IPS DF 6.9 (cell line): ENCODE data around the gene ATPAF2.

Source experiments
- DNase-seq: peaks from one replicate; pipeline ENCODE4 v3.0.0-alpha.2; 2013; ENCODE audit warnings: low read depth, low spot score
- H3K27ac ChIP-seq: one replicate; pipeline ENCODE4 v1.5.1; 2013; ENCODE audit warnings: low read length, control low read depth
- H3K27me3 ChIP-seq: 2 replicates; pipeline ENCODE4 v1.6.1; 2013; ENCODE audit warnings: mild to moderate bottlenecking, low read length; ENCODE audit not compliant: control insufficient read depth, insufficient read depth
- H3K36me3 ChIP-seq: 2 replicates; pipeline ENCODE4 v1.6.1; 2013; ENCODE audit warnings: low read length; ENCODE audit not compliant: control insufficient read depth, insufficient read depth
- H3K4me1 ChIP-seq: 2 replicates; pipeline ENCODE4 v1.6.1; 2013; ENCODE audit warnings: low read length; ENCODE audit not compliant: control insufficient read depth, insufficient read depth
- H3K4me3 ChIP-seq: 2 replicates; pipeline ENCODE4 v1.5.1; 2013; ENCODE audit warnings: mild to moderate bottlenecking, low read length
- H3K9me3 ChIP-seq: 2 replicates; pipeline ENCODE4 v1.6.1; 2013; ENCODE audit warnings: low read length, inconsistent platforms; ENCODE audit not compliant: control insufficient read depth, insufficient read depth
- WGBS: extraction: QIAGEN DNeasy Blood & Tissue Kit; methylation state at CpG from one replicate; pipeline ENCODE4 v1.1.7; 2013; ENCODE audit warnings: mixed read lengths, missing lambda C conversion rate; ENCODE audit not compliant: insufficient read length, insufficient coverage; 5-methylcytosine and 5-hydroxymethylcytosine counted together

Gene ATPAF2

GRCh38 chr17:18065546-18065945 is 26.6 kb upstream of the ATPAF2 start:
- DNase-seq = no peak
- peaks cover 5% of the 10 kb centered on the region; the same call in 1 of the 2 replicates for H3K36me3 ChIP-seq
- no CpG with 5 or more reads among the region's 11 CpGs for WGBS

GRCh38 chr17:18064053-18064452 is 25.1 kb upstream of the ATPAF2 start:
- peaks cover 5% of the 10 kb centered on the region; the same call in 1 of the 2 replicates for H3K36me3 ChIP-seq
- DNase-seq = no peak
- no peak overlapping the region for H3K27ac ChIP-seq
- no peaks in the 10 kb centered on the region for H3K9me3 ChIP-seq
- H3K27me3 ChIP-seq = no peaks in the 10 kb centered on the region
- H3K4me1 ChIP-seq = no peaks in the 10 kb centered on the region
- no peak overlapping the region for H3K4me3 ChIP-seq
- no CpG with 5 or more reads among the region's 2 CpGs for WGBS

More at GRCh38 chr17:18065546-18065945, 26.6 kb upstream of the ATPAF2 start:
- no peaks in the 10 kb centered on the region for H3K9me3 ChIP-seq
- H3K27me3 ChIP-seq = no peaks in the 10 kb centered on the region
- no peak overlapping the region for H3K4me3 ChIP-seq
- H3K27ac ChIP-seq = no peak overlapping the region
- H3K4me1 ChIP-seq = no peaks in the 10 kb centered on the region

- H3K27ac ChIP-seq = no peak overlapping the region
Observed at GRCh38 chr17:18059283-18059682, 20.3 kb upstream of the ATPAF2 start.

GRCh38 chr17:18056214-18056613 is 17.2 kb upstream of the ATPAF2 start:
- no peaks in the 10 kb centered on the region for H3K27me3 ChIP-seq
- no peak overlapping the region for H3K4me3 ChIP-seq
- no peak overlapping the region for H3K27ac ChIP-seq
- DNase-seq = no peak
- WGBS = no CpG with 5 or more reads among the region's 3 CpGs
- H3K36me3 ChIP-seq = peaks cover 5% of the 10 kb centered on the region; the same call in 1 of the 2 replicates
- H3K9me3 ChIP-seq = no peaks in the 10 kb centered on the region
- H3K4me1 ChIP-seq = no peaks in the 10 kb centered on the region

More at GRCh38 chr17:18059283-18059682, 20.3 kb upstream of the ATPAF2 start:
- Histone ChIP-seq H3K4me3 (no peak overlapping the region), H3K27me3 (no peaks in the 10 kb centered on the region), H3K9me3 (no peaks in the 10 kb centered on the region), H3K4me1 (no peaks in the 10 kb centered on the region), H3K36me3 (peaks cover 8% of the 10 kb centered on the region; the same call in 1 of the 2 replicates)
- WGBS = no CpG with 5 or more reads among the region's 5 CpGs
- no peak for DNase-seq

GRCh38 chr17:18055597-18055996 is 16.6 kb upstream of the ATPAF2 start:
- no peak for DNase-seq
- Histone ChIP-seq H3K4me3 (no peak overlapping the region), H3K36me3 (peaks cover 5% of the 10 kb centered on the region; the same call in 1 of the 2 replicates), H3K27me3 (no peaks in the 10 kb centered on the region), H3K9me3 (no peaks in the 10 kb centered on the region), H3K4me1 (no peaks in the 10 kb centered on the region), H3K27ac (no peak overlapping the region)
- WGBS = no CpG with 5 or more reads among the region's 6 CpGs

GRCh38 chr17:18045691-18046350 is 6.9 kb upstream of the ATPAF2 start:
- WGBS = no CpG with 5 or more reads among the region's 3 CpGs
- no peaks in the 10 kb centered on the region for H3K27me3 ChIP-seq
- no peak overlapping the region for H3K4me3 ChIP-seq
- no peaks in the 10 kb centered on the region for H3K9me3 ChIP-seq
- H3K4me1 ChIP-seq = no peaks in the 10 kb centered on the region
- no peaks in the 10 kb centered on the region for H3K36me3 ChIP-seq
- H3K27ac ChIP-seq = no peak overlapping the region
- no peak for DNase-seq

- Histone ChIP-seq H3K27me3 (no peaks in the 10 kb centered on the region), H3K36me3 (no peaks in the 10 kb centered on the region; the same call in 1 of the 2 replicates), H3K4me3 (no peak overlapping the region), H3K4me1 (peaks cover 2% of the 10 kb centered on the region; the same call in 1 of the 2 replicates), H3K27ac (no peak overlapping the region), H3K9me3 (no peaks in the 10 kb centered on the region)
- no peak for DNase-seq
- WGBS = no CpG with 5 or more reads among the region's 3 CpGs
Observed at GRCh38 chr17:18044609-18045008, 5.6 kb upstream of the ATPAF2 start.

GRCh38 chr17:18043491-18043890 is 4.5 kb upstream of the ATPAF2 start:
- Histone ChIP-seq H3K9me3 (no peaks in the 10 kb centered on the region), H3K4me3 (no peak overlapping the region), H3K27ac (no peak overlapping the region), H3K27me3 (no peaks in the 10 kb centered on the region), H3K36me3 (no peaks in the 10 kb centered on the region; the same call in 1 of the 2 replicates), H3K4me1 (peaks cover 2% of the 10 kb centered on the region; the same call in 1 of the 2 replicates)
- no peak for DNase-seq
- WGBS = no CpG with 5 or more reads among the region's 1 CpG

GRCh38 chr17:18042983-18043382 is 4.0 kb upstream of the ATPAF2 start:
- DNase-seq = no peak
- no peaks in the 10 kb centered on the region; the same call in 1 of the 2 replicates for H3K36me3 ChIP-seq
- H3K27me3 ChIP-seq = no peaks in the 10 kb centered on the region
- no CpG with 5 or more reads among the region's 8 CpGs for WGBS
- no peak overlapping the region for H3K27ac ChIP-seq
- no peak overlapping the region for H3K4me3 ChIP-seq
- H3K4me1 ChIP-seq = peaks cover 2% of the 10 kb centered on the region; the same call in 1 of the 2 replicates
- no peaks in the 10 kb centered on the region for H3K9me3 ChIP-seq

- no peak overlapping the region for H3K27ac ChIP-seq
- no CpG with 5 or more reads among the region's 1 CpG for WGBS
- no peaks in the 10 kb centered on the region; the same call in 1 of the 2 replicates for H3K36me3 ChIP-seq
- H3K4me3 ChIP-seq = no peak overlapping the region
- H3K4me1 ChIP-seq = peaks cover 2% of the 10 kb centered on the region; the same call in 1 of the 2 replicates
- H3K9me3 ChIP-seq = no peaks in the 10 kb centered on the region
- no peak for DNase-seq
- H3K27me3 ChIP-seq = no peaks in the 10 kb centered on the region
Observed at GRCh38 chr17:18041776-18042175, 2.8 kb upstream of the ATPAF2 start.
